ENCODE data around the gene PROCR. TPM values are rescaled to one million over a fixed set of nuclear protein-coding genes. Genes with fewer than 3 reads are reported as not detected.
"Not testable (repeated sequence)": the region's sequence is repeated elsewhere in the genome, so short reads cannot be mapped to it uniquely, and the experiment has no call there.

Gene PROCR
- total RNA-seq, 3 donors from 2014 or later: 6.1 to 15.0 (median 11.7) TPM

GRCh38 chr20:35165221-35166185, 6.4 kb upstream of the PROCR start:
- H3K36me3 ChIP-seq (ENCODE audit: low read depth): no peaks in the 10 kb centered on the region
- ATAC-seq (no peak), DNase-seq (no peak)
- H3K4me1 ChIP-seq (ENCODE audit: low read depth): no peaks in the 10 kb centered on the region
- no peaks in the 10 kb centered on the region for H3K9me3 ChIP-seq
- intact Hi-C loops (cut with DNase I, micrococcal nuclease): no loop called here
- TF ChIP-seq, protein P1, sequence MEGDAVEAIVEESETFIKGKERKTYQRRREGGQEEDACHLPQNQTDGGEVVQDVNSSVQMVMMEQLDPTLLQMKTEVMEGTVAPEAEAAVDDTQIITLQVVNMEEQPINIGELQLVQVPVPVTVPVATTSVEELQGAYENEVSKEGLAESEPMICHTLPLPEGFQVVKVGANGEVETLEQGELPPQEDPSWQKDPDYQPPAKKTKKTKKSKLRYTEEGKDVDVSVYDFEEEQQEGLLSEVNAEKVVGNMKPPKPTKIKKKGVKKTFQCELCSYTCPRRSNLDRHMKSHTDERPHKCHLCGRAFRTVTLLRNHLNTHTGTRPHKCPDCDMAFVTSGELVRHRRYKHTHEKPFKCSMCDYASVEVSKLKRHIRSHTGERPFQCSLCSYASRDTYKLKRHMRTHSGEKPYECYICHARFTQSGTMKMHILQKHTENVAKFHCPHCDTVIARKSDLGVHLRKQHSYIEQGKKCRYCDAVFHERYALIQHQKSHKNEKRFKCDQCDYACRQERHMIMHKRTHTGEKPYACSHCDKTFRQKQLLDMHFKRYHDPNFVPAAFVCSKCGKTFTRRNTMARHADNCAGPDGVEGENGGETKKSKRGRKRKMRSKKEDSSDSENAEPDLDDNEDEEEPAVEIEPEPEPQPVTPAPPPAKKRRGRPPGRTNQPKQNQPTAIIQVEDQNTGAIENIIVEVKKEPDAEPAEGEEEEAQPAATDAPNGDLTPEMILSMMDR (IDR thresholded peaks at IDR 0.05): no peak
- H3K4me3 ChIP-seq: no peak overlapping the region

- TF ChIP-seq, protein P1 (IDR thresholded peaks at IDR 0.05): no peak
- no peak for ATAC-seq
- DNase-seq: no peak
- intact Hi-C loops (cut with DNase I, micrococcal nuclease): no loop called here
- H3K4me1 ChIP-seq (ENCODE audit: low read depth): no peaks in the 10 kb centered on the region
- no peak overlapping the region for H3K4me3 ChIP-seq
- H3K9me3 ChIP-seq: no peaks in the 10 kb centered on the region
- H3K36me3 ChIP-seq (ENCODE audit: low read depth): no peaks in the 10 kb centered on the region
These were observed 5.5 kb upstream of the PROCR start for GRCh38 chr20:35166242-35166830.

DNA sequence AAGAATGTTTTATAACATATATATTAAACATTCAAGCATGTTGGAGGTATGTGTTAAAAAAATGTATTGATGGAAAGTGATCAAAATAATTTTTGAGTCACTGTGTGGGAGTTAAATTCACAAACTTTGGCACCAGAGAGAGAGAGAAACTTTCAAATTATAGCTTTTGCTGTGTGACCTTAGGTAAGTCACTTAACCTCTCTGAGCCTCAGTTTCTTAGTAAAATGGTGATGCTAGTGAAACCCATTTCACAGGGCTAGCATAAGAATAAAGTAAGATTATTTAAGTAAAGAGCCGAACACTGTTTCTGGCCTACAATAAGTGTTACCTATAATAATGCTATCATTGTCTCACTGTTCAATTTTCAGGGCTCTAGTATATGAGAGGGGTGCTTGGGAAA, 4.1 kb upstream of the PROCR start:
- intact Hi-C loops (cut with DNase I, micrococcal nuclease): no loop called here
- DNase-seq (no peak), ATAC-seq (no peak)
- Histone ChIP-seq H3K9me3 (no peaks in the 10 kb centered on the region), H3K36me3 (ENCODE audit: low read depth) (no peaks in the 10 kb centered on the region), H3K4me3 (no peak overlapping the region), H3K4me1 (ENCODE audit: low read depth) (peaks cover 10% of the 10 kb centered on the region)
- TF ChIP-seq, protein P1 (IDR thresholded peaks at IDR 0.05): no peak

DNA sequence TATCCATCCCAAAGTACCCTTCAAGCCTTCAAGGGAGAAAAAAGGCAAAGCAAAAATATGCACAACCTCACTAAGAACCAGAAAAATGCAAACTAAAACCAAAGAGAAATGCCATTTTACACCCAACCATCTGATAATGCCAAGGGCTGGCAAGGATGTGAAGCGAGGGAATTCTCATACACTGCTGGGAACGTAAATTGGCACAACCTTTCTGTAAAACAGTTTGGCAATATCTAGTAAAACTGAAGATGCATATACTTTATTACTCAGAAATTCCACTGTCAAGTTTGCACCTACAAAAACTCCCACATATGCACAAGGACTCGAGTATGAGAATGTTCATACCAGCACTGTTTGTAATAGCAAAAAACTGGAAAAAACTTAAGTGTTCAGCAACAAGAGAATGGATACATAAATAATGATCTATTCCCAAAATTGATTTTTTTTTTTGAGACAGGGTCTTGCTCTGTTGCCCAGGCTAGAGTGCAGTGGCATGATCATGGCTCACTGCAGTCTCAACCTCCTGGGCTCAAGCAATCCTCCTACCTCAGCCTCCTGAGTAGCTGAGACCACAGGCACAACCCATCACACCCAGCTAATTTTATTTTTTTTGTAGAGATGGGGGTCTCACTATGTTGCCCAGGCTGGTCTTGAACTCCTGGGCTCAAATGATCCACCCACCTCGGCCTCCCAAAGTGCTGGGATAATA, 3.0 kb upstream of the PROCR start:
- H3K4me1 ChIP-seq (ENCODE audit: low read depth); H3K36me3 ChIP-seq (ENCODE audit: low read depth); intact Hi-C loops (cut with DNase I, micrococcal nuclease); DNase-seq; H3K9me3 ChIP-seq; H3K4me3 ChIP-seq; ATAC-seq: not testable (repeated sequence)

DNA sequence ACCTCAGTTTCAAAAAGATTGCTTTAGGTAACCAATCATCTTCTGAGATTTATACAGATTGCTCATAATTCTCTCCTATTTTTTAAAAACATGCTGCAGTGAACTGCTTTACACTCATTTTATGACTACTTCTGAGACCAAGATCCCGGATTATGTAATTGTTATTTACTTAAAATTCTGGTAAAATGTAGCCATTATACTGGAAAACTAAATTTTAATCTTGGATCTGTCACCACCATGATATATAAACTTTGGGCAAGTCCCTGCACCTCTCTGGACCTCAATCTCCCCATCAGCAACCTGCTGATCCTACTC, 477 bp upstream of the PROCR start:
- Histone ChIP-seq H3K36me3 (ENCODE audit: low read depth) (no peaks in the 10 kb centered on the region), H3K4me1 (ENCODE audit: low read depth) (peaks cover 17% of the 10 kb centered on the region), H3K9me3 (no peaks in the 10 kb centered on the region), H3K4me3 (no peak overlapping the region)
- ATAC-seq (no peak), DNase-seq (no peak)
- intact Hi-C loops (cut with DNase I, micrococcal nuclease): no loop called here
- TF ChIP-seq, protein P1 (IDR thresholded peaks at IDR 0.05): no peak

DNA sequence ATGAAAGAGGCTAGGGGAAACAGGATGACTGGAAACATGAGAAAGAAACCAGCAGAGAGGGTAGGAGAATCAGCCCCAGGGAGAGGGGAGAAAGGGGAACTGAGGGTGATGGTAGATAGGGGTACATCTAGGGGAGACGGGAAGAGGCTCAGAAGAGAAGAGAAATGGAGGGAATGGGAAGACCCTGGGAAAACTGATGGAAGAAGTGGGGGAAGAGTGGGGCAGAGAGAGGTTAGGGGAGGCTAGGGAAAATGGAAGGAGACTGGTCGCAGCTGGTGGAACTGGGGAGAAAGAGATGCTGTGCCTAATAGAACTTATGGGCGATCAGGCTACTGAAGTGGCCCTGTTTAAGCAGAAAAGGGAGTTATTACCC, 548 bp downstream of the PROCR start:
- intact Hi-C loops (cut with DNase I, micrococcal nuclease): no loop called here
- no peak for ATAC-seq
- Histone ChIP-seq H3K4me3 (no peak overlapping the region), H3K4me1 (ENCODE audit: low read depth) (peaks cover 17% of the 10 kb centered on the region), H3K9me3 (no peaks in the 10 kb centered on the region), H3K36me3 (ENCODE audit: low read depth) (no peaks in the 10 kb centered on the region)
- no peak for DNase-seq
- TF ChIP-seq, protein P1 (IDR thresholded peaks at IDR 0.05): no peak

Measured in mucosa of descending colon (tissue), 3 donors.